Chondrocyte (in vitro differentiated cells): Measurements from ENCODE around the gene RAET1L. TPM values are rescaled to one million over a fixed set of nuclear protein-coding genes. Genes with fewer than 3 reads are reported as not detected.
A peak's percentile ranks its signal among the peaks of the same experiment; 100 is the strongest.
"Not testable (repeated sequence)": the region's sequence is repeated elsewhere in the genome, so short reads cannot be mapped to it uniquely, and the experiment has no call there.

Experiments
- DNase-seq: peaks from one replicate; pipeline ENCODE4 v3.0.0; 2021; ENCODE audit warnings: mixed read lengths, low spot score
- H3K27ac Mint-ChIP-seq: one replicate; pipeline ENCODE4 v1.8.0; 2021; ENCODE audit warnings: mild to moderate bottlenecking, moderate library complexity, mixed read lengths; ENCODE audit not compliant: unreplicated experiment
- H3K27me3 Mint-ChIP-seq: 2 replicates; pipeline ENCODE4 v1.8.0; 2021; ENCODE audit warnings: low read depth, mixed read lengths
- H3K36me3 Mint-ChIP-seq: 2 replicates; pipeline ENCODE4 v1.8.0; 2021; ENCODE audit warnings: low read depth, mixed read lengths
- H3K4me1 Mint-ChIP-seq: 2 replicates; pipeline ENCODE4 v1.8.0; 2021; ENCODE audit warnings: low read depth, mild to moderate bottlenecking, mixed read lengths
- H3K4me3 Mint-ChIP-seq: one replicate; pipeline ENCODE4 v1.8.0; 2021; ENCODE audit warnings: mild to moderate bottlenecking, moderate library complexity, mixed read lengths; ENCODE audit not compliant: unreplicated experiment
- H3K9me3 Mint-ChIP-seq: 2 replicates; pipeline ENCODE4 v1.8.0; 2021; ENCODE audit warnings: low read depth, mixed read lengths
- total RNA-seq: library from RNA; stranded (reverse); gene quantifications from 3 replicates; pipeline ENCODE4 v1.2.1, GENCODE V29; 2021
- TF ChIP-seq, protein P1 (sequence below): fragments of 200-600 bp; sonication (generic); IDR thresholded peaks from 2 replicates; pipeline ENCODE4 v1.5.0; 2021; ENCODE audit warnings: antibody characterized with exemption, mild to moderate bottlenecking, moderate library complexity

RAET1L gene
- total RNA-seq, 1 donor from 2014 or later = not detected

DNA sequence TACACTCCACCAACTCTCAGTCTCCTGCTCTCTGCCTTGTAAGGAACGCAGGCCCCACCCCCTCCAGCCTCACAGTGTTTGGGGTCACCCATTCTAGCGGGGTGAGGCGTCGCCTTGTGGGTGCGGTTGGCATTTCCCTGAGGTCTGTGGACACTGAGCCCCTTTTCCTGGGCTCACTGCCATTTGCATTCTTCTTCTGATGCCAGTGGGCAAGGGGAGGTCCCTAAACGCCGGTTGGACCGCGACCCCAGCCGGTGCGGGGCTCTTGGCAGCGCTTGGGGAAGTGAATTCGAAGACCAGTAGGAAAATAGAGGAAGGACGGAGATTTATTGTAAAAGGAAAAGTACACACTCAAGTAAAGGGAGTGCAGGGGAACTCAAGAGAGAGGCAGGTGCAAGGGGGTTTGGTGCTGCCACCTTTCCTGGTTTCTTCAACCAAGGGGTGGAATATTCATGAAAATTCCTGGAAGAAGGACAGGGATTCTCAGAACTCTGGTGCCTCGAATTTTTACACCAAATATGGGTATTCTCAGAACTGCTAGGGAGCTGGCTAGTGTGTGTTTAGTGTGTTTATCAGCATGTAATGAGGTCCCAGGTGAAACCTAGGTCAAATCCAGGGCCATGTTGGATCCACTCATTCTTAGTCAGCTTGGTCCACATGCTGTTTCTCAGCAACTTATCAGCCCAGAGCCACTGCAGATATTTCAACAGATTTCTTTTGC, 9.9 kb downstream of the RAET1L start:
- H3K9me3 Mint-ChIP-seq, H3K4me1 Mint-ChIP-seq, H3K27ac Mint-ChIP-seq, DNase-seq, H3K36me3 Mint-ChIP-seq: not testable (repeated sequence)
- Mint-ChIP-seq H3K4me3 (peak overlapping the region; percentile 36), H3K27me3 (peaks cover 74% of the 10 kb centered on the region)
- TF ChIP-seq, protein P1, sequence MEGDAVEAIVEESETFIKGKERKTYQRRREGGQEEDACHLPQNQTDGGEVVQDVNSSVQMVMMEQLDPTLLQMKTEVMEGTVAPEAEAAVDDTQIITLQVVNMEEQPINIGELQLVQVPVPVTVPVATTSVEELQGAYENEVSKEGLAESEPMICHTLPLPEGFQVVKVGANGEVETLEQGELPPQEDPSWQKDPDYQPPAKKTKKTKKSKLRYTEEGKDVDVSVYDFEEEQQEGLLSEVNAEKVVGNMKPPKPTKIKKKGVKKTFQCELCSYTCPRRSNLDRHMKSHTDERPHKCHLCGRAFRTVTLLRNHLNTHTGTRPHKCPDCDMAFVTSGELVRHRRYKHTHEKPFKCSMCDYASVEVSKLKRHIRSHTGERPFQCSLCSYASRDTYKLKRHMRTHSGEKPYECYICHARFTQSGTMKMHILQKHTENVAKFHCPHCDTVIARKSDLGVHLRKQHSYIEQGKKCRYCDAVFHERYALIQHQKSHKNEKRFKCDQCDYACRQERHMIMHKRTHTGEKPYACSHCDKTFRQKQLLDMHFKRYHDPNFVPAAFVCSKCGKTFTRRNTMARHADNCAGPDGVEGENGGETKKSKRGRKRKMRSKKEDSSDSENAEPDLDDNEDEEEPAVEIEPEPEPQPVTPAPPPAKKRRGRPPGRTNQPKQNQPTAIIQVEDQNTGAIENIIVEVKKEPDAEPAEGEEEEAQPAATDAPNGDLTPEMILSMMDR = peak; percentile 6

DNA sequence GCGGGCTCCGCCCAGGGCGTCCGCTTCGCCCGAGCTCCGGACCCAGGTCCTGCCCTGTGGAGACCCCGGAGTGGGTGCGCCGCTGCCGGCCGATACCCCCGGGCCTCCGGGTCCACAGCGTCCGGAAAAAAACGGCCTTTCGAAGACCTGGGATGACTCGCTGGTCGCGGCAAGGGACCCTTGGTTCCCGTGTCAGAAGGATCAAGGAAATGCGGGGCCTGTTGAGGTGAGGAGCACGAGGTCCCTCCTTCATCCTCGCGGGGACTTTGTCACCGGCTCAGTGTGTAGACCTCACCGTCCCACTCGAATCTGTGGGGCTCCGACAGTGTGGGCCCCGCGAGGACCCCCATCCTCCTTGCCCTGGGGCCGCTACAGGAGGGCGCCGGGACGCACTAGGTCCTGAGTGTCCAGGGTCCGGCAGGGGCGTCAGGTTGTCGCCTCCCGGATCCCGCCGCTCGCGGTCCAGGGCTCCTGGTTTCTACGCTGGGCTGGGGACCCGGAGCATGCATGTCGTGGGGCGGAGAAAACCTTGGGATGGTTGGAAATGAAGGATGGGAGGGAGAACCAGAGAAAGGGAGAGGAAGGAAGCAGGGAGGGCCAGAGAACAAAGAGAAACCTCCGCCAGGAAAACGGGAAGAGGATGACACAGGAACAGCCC, 10.6 kb downstream of the RAET1L start:
- not testable (repeated sequence) for H3K36me3 Mint-ChIP-seq, DNase-seq, H3K27ac Mint-ChIP-seq, H3K4me1 Mint-ChIP-seq, H3K9me3 Mint-ChIP-seq
- H3K27me3 Mint-ChIP-seq = peaks cover 79% of the 10 kb centered on the region
- peak overlapping the region; percentile 36 for H3K4me3 Mint-ChIP-seq

DNA sequence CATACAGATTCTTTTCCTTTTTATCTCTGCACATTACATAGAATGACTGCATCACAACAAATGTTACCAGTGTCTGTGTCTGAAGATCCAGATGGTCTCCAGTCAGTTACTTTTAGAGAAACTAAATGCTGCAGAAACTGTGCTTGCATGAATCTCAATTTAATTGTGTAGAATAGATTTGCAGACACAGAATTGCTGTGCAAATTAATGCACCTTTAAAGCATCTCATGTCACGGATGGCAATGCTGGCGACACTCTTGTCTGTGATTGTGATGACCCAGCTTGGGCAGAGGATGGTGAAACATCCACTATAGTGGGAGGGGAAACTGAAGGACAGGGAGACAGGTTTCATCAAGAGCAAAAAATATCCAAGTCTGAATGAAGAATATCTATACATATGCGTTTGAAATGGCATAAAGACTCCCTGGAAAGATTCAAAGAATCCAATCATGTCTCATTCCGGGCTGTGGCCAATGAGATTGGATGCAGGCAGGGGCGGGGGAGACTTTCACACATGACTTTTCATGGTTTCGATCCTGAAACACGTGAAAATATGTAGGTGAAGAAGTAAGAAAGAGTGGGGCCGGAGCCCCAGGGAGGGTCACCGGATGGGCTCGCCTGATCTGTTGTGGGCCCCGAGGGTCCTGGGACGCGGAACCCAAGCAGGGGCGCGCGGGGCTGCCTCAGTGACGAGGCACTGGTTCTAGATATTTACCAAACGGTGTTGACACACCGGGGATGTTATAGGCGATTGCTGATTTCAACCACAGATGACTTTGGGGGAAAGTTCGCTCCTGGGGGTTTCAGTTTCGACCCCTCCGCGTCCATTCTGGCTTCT, 11.3 kb downstream of the RAET1L start:
- not testable (repeated sequence) for H3K4me1 Mint-ChIP-seq, H3K27ac Mint-ChIP-seq, H3K4me3 Mint-ChIP-seq, DNase-seq, H3K36me3 Mint-ChIP-seq, H3K9me3 Mint-ChIP-seq
- H3K27me3 Mint-ChIP-seq = peaks cover 81% of the 10 kb centered on the region

DNA sequence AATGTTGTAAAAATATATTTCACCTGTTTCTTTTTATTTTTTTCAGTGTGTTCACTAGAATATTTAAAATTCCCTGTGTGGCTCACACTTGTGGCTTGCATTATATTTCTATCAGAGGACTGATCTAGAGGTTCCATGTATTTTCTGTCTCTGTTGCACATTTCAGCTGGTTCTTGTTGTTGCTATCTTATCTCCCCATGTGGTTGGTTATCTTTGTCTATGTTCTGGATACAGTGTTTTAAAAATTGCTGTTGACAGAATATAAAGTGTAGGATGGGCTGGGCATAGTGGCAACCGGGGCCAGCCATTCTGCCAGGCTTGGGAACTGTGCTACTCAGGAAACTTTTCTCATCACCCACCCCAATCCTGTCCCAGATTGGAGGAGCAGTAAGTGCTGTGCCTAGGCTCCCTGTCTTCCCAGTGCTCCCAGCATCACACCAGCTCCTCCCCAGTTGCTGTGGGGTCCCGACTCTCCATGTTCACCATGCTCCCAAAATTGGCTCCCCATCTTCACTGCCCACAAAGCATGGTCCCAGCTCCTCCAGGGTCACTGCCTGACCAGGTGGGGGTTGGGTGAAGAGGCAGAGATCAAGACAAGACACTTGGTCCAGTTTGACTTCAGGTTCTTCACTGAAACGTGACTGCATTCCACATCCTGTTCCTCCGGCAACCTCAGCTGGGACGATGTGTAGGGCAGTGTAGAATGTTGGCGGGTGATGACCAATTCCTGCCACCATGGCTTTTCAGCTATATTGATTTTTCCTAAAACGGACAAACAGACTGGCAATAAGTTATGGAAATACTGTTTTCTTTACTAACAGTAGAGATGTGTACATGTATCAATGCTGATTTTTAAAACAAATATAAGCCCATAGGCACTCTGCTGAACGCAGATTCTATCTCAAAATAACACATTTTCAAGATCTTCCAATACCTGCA, 12.2 kb downstream of the RAET1L start:
- not testable (repeated sequence) for H3K4me1 Mint-ChIP-seq, H3K4me3 Mint-ChIP-seq, H3K27ac Mint-ChIP-seq, H3K9me3 Mint-ChIP-seq, DNase-seq, H3K36me3 Mint-ChIP-seq
- peaks cover 79% of the 10 kb centered on the region for H3K27me3 Mint-ChIP-seq

DNA sequence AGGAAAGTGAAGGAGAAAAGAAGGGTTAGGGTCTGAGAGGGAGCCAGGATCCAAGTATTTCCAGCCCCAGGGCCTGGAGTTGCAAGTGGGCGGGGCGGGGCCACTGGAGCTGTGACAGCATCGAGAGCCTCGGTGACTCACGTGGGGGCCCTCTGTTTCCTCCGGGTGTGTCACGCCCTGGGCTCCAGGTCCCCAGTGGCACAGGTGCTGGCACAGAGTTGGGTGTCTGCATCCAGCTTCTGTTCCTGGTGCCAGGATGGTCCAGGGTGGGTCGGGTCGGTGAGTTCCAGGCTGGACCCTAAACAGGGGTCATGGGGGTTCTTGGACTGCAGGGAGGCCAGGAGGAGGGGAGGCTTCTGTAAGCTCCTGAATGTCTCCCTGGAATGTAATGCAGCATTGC, 16.7 kb downstream of the RAET1L start:
- Mint-ChIP-seq H3K36me3 (no peaks in the 10 kb centered on the region), H3K27me3 (peaks cover 45% of the 10 kb centered on the region), H3K9me3 (no peaks in the 10 kb centered on the region), H3K27ac (no peak overlapping the region), H3K4me3 (no peak overlapping the region), H3K4me1 (peaks cover 10% of the 10 kb centered on the region)
- no peak for DNase-seq
- TF ChIP-seq, protein P1 = no peak

DNA sequence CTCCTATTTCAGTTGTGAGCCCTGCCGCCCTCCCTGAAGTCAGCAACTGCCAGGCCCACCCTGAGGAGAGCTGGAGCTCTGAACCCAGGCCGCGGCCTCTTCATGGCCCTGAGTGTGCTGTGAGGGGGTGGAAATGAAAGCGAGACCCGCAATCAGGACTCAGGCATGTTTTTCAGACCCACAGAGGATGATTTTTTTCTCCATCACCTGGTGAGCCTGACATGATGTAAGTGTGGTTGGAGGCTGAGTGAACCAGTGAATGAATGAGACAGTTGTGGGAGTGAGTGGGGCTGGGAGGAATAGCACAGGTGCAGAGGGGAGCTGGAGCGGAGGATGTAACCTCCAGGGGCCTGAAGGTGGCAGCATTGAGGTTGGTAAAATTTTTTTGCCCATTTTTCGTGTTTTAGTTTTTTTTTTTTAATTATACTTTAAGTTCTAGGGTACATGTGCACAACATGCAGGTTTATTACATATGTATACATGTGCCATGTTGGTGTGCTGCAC, 18.3 kb downstream of the RAET1L start:
- peaks cover 10% of the 10 kb centered on the region for H3K4me1 Mint-ChIP-seq
- H3K4me3 Mint-ChIP-seq = no peak overlapping the region
- H3K27me3 Mint-ChIP-seq = peaks cover 31% of the 10 kb centered on the region
- H3K36me3 Mint-ChIP-seq = peaks cover 3% of the 10 kb centered on the region
- DNase-seq = no peak
- no peak overlapping the region for H3K27ac Mint-ChIP-seq
- H3K9me3 Mint-ChIP-seq = peaks cover 3% of the 10 kb centered on the region
- TF ChIP-seq, protein P1 = peak; percentile 79
